HG02798 (cell line): Measurements from ENCODE around the gene HIRIP3.
A peak's percentile ranks its signal among the peaks of the same experiment; 100 is the strongest.
"Not testable (repeated sequence)": the region's sequence is repeated elsewhere in the genome, so short reads cannot be mapped to it uniquely, and the experiment has no call there.

Source experiments
- ATAC-seq: cut with Tn5 transposase; IDR thresholded peaks from one replicate; pipeline ENCODE4 v1.9.1; 2021; ENCODE audit warnings: mild to moderate bottlenecking; ENCODE audit not compliant: unreplicated experiment, poor library complexity

Gene HIRIP3

GRCh38 chr16:29963021-29963743 is 32.2 kb downstream of the HIRIP3 start:
- no peak for ATAC-seq

- no peak for ATAC-seq
Observed at GRCh38 chr16:29962344-29962994, 32.9 kb downstream of the HIRIP3 start.

GRCh38 chr16:29961479-29962343 is 33.7 kb downstream of the HIRIP3 start, which contains the start of gene TMEM219:
Gene TMEM219, plus strand, starts transcription at chr16:29962079. Its CDS starts 1,065 bp downstream, at chr16:29963144.
- ATAC-seq, result peak; percentile 95

DNA sequence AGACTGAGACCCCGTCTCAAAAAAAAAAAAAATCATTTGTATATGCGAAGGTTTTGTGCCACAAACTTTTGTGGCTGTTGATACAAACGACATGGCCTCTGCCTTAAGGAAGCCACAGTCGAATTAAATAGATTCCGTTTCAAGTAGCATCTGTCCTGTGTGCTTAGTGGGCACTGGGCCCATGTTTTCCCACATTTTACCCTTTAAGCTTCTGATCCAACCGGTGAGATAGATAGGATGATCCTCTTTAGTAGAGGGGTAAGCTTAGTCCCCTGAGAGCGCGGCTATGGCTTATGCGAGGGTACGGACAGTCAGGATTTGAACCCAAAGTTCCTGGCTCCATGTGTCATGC is 34.3 kb downstream of the HIRIP3 start:
- no peak for ATAC-seq

GRCh38 chr16:29959821-29960220 is 35.6 kb downstream of the HIRIP3 start:
- ATAC-seq, result not testable (repeated sequence)

DNA sequence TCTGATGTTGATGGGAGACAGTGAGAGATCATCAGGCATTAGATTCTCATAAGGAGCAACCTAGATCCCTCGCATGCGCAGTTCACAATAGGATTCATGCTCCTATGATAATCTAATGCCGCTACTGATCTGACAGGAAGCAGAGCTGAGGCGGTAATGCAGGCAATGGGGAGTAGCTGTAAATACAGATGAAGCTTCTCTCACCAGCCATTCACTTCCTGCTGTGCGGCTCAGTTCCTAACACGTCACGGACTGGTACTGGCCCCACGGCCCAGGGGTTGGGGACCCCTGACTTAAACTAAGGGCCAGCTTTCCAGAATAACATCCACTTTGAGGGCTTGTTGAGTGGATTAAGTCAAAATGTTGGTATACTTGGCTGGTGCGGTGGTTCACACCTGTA is 36.1 kb downstream of the HIRIP3 start:
- no peak for ATAC-seq

DNA sequence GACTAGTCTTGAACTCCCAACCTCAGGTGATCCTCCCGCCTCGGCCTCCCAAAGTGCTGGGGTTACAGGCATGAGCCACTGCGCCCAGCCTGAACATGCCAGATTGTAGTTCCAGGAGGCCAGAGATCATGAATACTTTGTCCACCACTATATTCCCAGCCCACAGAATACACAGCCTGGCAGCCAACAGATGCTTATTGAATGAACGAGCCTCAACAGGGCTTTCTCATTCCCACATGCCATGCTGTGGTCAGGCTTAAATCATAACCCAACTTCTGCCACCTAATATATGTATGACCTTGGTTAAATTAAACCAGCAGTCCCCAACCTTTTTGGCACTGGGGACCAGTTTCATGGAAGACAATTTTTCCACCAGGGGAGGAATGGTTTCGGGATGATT is 36.7 kb downstream of the HIRIP3 start:
- no peak for ATAC-seq

DNA sequence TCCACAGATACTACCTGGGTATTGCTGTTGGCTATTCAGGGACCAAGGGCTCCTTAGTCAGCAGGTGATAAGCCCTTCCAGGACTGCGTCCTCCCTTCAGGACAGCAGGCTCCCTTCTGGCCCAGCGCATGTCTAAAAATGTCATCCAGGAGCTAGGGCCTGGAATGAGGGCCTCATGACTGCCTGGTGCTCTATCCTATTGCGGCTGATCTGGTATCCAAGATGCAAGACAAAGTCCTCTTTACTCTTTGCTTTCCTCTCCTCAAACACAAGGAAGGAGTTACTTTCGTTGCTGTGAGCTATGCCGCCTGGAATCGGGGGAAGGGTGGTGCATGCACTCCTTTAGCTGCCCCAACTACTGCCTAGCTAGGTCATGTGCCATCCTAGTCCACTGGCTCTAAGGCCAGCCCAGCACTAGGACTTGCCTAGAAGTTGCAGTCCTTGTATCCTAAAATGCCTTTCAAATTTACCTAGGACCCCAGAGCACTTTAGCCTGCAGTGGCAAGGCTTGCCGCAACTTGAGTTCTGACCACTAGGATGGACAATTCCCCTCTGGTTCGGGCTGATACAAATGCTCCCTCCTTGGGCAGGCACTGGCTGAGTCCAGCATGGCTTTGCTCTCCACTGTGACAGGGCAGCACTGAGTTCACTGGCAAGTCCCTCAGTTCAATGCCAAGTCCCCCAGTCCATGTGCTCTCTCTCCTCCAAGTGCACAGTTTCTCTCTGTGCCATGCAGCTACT is 43.6 kb downstream of the HIRIP3 start:
- no peak for ATAC-seq

- ATAC-seq, result no peak
Observed at GRCh38 chr16:29950806-29951461, 44.5 kb downstream of the HIRIP3 start.

GRCh38 chr16:29947897-29948296 is 47.5 kb downstream of the HIRIP3 start:
- ATAC-seq, result no peak

GRCh38 chr16:29943846-29944799 is 51.3 kb downstream of the HIRIP3 start:
- no peak for ATAC-seq
